ENCODE measurements around the gene LYL1.

Gene LYL1

DNA sequence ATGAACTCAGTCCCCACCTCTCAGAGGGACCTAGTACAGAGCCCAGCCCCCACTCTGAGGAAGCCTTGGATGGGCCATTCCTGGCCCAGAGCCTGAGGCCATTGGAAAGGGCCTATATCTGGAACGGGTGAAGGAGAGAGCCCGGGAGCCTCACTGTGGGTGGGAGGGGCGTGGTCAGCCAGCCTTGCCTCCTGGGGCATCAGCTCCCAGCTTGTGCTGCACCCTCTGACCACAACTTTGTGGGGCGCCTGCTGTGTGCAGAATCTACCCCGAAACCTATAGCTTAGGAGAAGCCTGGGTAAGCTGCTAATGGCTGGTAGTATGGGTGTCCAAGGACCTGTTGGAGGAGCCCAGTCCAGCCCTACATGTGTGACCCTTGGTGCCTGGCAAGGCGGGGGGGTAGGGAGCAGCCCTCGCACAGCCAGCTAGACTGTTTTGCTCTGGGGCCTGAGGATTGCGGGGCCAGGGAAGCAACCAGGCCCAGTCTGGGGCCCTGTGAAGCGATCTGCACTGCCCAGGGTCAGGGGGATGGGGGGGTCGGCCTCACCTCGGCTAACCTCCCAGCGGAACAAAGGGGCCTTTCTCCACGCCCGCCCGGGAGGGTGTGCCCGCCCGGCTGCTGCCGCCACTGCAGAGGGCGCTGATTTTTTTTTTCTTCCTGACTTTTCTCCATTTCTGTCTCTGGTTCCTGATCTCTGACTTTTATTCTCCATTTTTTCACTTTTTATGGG lies 42.3 kb downstream of the LYL1 start:
- Histone ChIP-seq H3K4me3 (ENCODE audit: low read length) (no peak overlapping the region), H3K36me3 (ENCODE audit: control insufficient read depth, insufficient read depth, low read length) (no peaks in the 10 kb centered on the region), H3K9me3 (ENCODE audit: control insufficient read depth, low read length) (no peaks in the 10 kb centered on the region), H3K9ac (ENCODE audit: low read length) (peak overlapping the region; percentile 28), H3K4me1 (ENCODE audit: control insufficient read depth, insufficient read depth, low read length) (peaks cover 70% of the 10 kb centered on the region), H3K27me3 (ENCODE audit: control insufficient read depth, insufficient read depth, low read length) (no peaks in the 10 kb centered on the region)

DNA sequence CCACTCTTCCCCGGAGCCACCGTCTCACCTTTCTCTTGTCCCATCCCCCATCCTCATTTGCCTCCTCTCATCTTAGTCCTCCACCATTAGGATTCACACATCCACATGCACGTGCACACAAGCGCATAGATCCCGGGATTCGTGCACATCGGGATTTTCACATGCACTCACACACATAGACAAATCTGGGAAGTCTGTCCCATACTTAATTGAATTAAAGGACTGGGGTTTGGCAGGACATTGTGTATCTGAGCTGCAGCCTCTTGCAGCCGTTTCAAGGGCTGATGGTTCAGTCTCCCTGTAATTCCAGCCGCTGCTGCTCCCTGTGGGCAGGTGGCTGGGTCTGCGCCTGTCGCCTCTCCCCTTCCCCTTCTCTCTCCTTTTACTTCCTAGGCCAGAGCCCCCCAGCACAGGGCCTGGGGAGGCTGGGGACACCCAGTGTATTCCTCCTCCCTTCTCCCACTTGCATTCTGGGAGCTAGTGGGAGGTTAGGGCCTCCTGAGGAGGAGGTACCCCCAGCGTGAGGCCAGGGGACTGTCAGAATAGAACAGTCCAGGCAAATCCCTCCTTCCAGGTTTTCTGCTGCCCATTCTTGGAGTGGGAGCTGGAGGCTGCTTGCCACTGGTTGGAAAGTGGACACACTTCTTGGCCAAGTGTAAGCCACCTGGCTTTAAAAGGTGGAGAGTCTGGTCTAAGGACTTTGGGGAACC lies 43.6 kb downstream of the LYL1 start:
- no peaks in the 10 kb centered on the region for H3K36me3 ChIP-seq (ENCODE audit: control insufficient read depth, insufficient read depth, low read length)
- no peak overlapping the region for H3K9ac ChIP-seq (ENCODE audit: low read length)
- no peaks in the 10 kb centered on the region for H3K9me3 ChIP-seq (ENCODE audit: control insufficient read depth, low read length)
- H3K4me1 ChIP-seq (ENCODE audit: control insufficient read depth, insufficient read depth, low read length) = peaks cover 83% of the 10 kb centered on the region
- H3K4me3 ChIP-seq (ENCODE audit: low read length) = no peak overlapping the region
- no peaks in the 10 kb centered on the region for H3K27me3 ChIP-seq (ENCODE audit: control insufficient read depth, insufficient read depth, low read length)

DNA sequence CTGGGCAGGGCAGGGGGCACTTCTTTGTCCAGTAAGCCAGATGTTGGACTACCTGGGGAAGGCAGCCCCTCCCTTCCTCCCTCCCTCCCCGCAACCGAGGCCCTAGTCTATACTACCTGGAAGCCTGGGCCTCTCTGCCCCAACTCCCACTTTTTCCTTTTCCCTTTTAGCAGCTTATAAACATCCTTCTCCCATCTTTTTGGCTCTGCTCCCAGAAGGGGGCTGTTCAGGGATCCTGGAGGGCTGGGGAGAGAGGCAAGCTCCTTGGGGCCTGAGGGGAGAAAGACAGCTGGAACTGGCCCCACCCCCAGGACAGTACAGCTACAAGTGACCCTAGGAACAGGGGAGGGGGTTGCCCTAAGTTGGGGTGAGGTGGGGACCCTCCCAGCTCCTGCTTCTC lies 44.9 kb downstream of the LYL1 start:
- no peaks in the 10 kb centered on the region for H3K27me3 ChIP-seq (ENCODE audit: control insufficient read depth, insufficient read depth, low read length)
- H3K9me3 ChIP-seq (ENCODE audit: control insufficient read depth, low read length) = no peaks in the 10 kb centered on the region
- H3K36me3 ChIP-seq (ENCODE audit: control insufficient read depth, insufficient read depth, low read length) = peaks cover 3% of the 10 kb centered on the region
- H3K9ac ChIP-seq (ENCODE audit: low read length) = no peak overlapping the region
- H3K4me3 ChIP-seq (ENCODE audit: low read length) = no peak overlapping the region
- peaks cover 86% of the 10 kb centered on the region for H3K4me1 ChIP-seq (ENCODE audit: control insufficient read depth, insufficient read depth, low read length)

DNA sequence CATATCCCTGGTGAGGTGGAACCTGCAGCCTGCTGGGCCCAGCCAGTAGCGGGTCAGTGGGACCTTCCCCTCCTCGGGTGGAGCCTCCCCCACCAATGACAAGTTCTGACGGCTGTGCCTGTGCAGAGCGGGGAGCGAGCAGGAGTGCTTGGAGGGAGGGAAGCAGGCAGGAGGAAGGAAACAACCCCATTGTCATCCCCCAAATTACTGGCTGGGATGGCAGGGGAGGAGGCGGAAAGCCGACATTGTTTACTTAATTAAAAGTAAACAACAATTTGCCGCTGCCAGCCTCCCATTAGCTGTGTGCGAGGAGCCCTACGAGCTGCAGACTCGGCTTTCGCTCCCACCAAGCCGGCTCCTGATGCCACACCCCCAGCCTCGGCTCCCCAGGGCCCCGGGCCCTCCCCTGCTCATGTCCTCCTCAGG lies 45.5 kb downstream of the LYL1 start:
- peaks cover 92% of the 10 kb centered on the region for H3K4me1 ChIP-seq (ENCODE audit: control insufficient read depth, insufficient read depth, low read length)

DNA sequence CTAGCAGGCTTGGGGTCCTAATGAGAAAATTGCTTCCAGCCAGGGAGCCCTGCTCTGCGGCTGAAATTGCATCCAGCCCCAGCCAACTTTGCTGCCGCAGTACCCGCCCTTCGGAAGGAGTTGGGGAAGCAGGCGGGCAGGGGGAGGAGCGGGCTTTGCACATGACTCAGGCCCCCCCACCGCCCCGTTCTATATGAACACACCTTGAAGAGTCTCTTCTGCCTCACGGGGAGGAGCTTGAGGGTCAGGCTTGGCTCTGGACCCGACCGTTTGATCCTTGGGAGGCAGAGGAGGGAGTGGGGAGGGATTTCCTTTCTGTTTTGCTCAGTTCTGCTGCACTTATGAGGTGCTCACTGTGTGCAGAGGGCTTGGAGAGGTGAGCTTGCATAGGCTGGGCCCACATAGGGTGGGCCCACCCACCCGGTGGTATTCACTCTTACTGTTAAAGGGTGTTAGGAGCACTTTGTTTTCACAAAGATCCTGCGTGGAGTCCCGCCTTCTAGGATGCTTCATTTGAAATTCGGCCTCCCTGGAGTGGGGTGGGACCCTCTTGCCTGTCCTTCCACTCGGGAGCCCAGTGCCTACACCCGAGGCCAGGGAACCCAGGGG lies 46.5 kb downstream of the LYL1 start:
- H3K9me3 ChIP-seq (ENCODE audit: control insufficient read depth, low read length) = no peaks in the 10 kb centered on the region
- H3K9ac ChIP-seq (ENCODE audit: low read length) = peak overlapping the region; percentile 60
- H3K36me3 ChIP-seq (ENCODE audit: control insufficient read depth, insufficient read depth, low read length) = peaks cover 5% of the 10 kb centered on the region
- no peak overlapping the region for H3K4me3 ChIP-seq (ENCODE audit: low read length)
- no peaks in the 10 kb centered on the region for H3K27me3 ChIP-seq (ENCODE audit: control insufficient read depth, insufficient read depth, low read length)
- peaks cover 95% of the 10 kb centered on the region for H3K4me1 ChIP-seq (ENCODE audit: control insufficient read depth, insufficient read depth, low read length)

More for the DNA sequence above, 45.5 kb downstream of the LYL1 start:
- Histone ChIP-seq H3K9me3 (ENCODE audit: control insufficient read depth, low read length) (no peaks in the 10 kb centered on the region), H3K4me3 (ENCODE audit: low read length) (no peak overlapping the region), H3K27me3 (ENCODE audit: control insufficient read depth, insufficient read depth, low read length) (no peaks in the 10 kb centered on the region), H3K36me3 (ENCODE audit: control insufficient read depth, insufficient read depth, low read length) (peaks cover 5% of the 10 kb centered on the region), H3K9ac (ENCODE audit: low read length) (peak overlapping the region; percentile 5)

DNA sequence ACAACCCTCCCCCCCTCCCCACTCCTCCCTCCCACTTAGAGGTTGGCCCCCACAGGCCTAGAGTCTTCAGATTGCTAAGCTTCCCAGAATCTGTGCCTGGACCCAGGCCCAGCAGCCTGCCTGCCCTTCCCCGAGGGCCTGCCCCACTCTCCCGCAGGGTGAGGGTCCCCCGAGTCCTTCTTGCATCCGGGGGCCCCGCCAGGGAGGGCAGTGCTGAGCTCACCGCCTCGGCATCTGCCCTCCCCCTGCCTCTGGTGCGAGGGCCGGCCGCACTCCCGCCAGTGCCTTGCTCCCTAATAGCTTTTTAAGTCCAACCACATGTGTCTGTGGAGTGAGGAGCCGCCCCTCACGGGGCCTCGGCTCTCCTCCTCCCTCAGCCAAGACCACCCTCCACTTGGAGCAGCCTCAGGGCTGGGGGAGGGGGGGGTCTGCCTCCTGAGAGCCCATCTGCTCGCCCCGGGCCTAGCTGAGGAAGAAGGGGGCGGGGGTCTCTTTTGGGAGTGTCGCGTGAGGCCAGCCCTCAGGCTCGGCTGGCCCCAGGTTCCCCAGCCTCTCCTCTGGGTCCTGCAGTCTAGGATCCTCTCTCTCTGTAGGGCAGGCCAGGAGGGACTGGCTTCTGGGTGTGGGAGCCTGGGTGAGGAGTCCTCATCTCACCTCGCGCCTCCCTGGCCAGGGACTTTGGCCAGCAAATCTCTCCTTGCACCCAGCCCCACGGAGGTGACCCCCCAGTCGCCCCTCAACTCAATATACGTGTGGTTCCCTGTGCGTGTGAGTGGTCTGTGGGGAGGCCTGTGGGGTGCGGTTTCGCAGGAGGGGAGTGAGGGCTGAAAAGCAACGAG lies 47.2 kb downstream of the LYL1 start:
- H3K27me3 ChIP-seq (ENCODE audit: control insufficient read depth, insufficient read depth, low read length) = no peaks in the 10 kb centered on the region
- no peak overlapping the region for H3K4me3 ChIP-seq (ENCODE audit: low read length)
- peaks cover 5% of the 10 kb centered on the region for H3K36me3 ChIP-seq (ENCODE audit: control insufficient read depth, insufficient read depth, low read length)
- no peaks in the 10 kb centered on the region for H3K9me3 ChIP-seq (ENCODE audit: control insufficient read depth, low read length)
- H3K9ac ChIP-seq (ENCODE audit: low read length) = peak overlapping the region; percentile 60
- peaks cover 95% of the 10 kb centered on the region for H3K4me1 ChIP-seq (ENCODE audit: control insufficient read depth, insufficient read depth, low read length)

DNA sequence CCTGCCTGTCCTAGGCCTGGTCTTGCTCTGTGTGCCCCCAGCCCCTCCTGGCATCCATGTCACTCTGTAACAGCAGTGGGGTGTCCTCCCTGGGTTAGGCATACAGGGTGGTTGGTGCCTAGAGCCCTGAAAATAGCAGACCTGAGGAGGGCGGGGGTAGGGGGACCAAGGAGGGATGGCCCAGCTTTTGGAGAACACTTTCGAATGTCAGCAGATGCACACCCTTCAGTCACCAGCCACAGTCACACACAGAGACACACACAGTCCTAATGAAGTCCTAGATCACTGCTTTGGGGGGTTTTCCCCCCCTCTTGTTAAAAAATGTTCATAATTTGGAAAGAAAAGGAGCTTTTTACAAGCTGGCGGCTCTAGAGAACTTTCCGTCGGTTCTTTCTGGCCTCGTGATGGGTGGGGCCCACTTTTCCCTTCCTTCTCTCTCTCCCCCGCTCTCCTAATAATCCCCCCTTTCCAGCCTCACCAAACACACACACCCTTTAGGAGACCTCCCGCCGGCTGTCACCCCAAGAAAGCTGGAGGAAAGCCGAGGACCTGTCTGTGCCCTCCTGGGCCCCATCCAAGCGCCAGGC lies 47.9 kb downstream of the LYL1 start:
- peak overlapping the region; percentile 60 for H3K9ac ChIP-seq (ENCODE audit: low read length)
- H3K27me3 ChIP-seq (ENCODE audit: control insufficient read depth, insufficient read depth, low read length) = no peaks in the 10 kb centered on the region
- peaks cover 5% of the 10 kb centered on the region for H3K36me3 ChIP-seq (ENCODE audit: control insufficient read depth, insufficient read depth, low read length)
- no peaks in the 10 kb centered on the region for H3K9me3 ChIP-seq (ENCODE audit: control insufficient read depth, low read length)
- H3K4me3 ChIP-seq (ENCODE audit: low read length) = no peak overlapping the region
- H3K4me1 ChIP-seq (ENCODE audit: control insufficient read depth, insufficient read depth, low read length) = peaks cover 90% of the 10 kb centered on the region

DNA sequence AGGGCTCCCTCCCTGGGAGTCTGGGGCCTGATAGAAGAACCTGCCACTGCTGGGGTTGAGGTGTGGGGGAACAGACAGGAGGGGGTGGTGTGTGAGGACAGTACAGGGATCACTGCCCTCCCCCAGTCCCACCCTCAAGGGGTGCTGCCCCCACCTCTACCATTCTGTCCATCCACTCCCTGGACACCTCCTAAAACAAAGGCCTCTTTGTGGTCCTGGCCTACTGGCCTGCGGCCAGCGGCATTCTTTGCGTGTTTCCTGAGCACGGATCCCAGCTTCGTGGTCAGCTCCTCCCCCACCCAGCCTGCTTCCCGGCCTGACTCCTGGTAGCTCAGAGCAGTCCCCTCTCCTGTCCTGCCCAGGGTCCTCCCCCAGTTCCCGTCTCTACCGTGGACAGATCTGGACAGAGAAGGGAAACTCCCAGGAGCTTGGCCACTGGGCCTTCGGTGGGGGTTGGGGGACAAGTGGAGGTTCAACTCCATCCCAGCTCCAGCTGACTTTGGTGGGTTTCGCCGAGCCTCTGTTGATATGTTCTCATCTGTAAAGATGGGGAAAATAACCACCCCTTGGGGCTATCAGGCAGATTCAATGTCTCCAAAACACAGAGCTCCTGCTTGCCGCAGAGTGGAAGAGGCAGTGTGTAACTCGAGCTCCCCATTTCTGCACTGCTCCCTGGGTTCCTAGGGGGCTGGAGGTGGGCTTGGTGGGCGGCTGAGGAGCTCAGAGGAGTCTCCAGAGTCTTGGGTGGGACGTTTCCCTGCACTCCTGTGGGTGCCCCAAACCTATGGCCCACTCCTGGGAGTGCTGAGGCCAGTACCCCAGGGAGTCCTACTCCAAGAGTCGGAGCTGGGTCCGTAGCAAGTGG lies 48.7 kb downstream of the LYL1 start:
- no peaks in the 10 kb centered on the region for H3K27me3 ChIP-seq (ENCODE audit: control insufficient read depth, insufficient read depth, low read length)
- peaks cover 5% of the 10 kb centered on the region for H3K36me3 ChIP-seq (ENCODE audit: control insufficient read depth, insufficient read depth, low read length)
- H3K4me3 ChIP-seq (ENCODE audit: low read length) = no peak overlapping the region
- peak overlapping the region; percentile 60 for H3K9ac ChIP-seq (ENCODE audit: low read length)
- no peaks in the 10 kb centered on the region for H3K9me3 ChIP-seq (ENCODE audit: control insufficient read depth, low read length)
- H3K4me1 ChIP-seq (ENCODE audit: control insufficient read depth, insufficient read depth, low read length) = peaks cover 87% of the 10 kb centered on the region

DNA sequence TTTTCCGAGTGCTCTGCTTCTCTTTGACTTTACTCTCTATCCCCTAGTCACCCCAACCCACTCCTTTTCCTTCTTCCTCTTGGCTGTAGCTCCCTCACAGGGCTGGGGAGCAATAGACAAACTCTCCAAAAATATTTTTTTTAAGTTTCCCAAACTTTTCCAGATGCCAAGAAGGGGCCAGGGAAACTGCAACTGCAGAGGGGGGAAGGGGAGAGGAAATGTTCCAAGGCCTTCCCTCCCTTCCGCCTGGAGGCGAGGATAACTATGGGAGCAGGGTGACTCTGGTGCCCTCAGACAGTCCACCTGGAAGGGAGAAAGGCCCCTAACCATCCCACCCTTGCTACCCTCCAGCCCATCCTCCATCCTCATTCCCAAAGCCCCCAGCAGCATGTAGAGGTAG lies 49.4 kb downstream of the LYL1 start:
- Histone ChIP-seq H3K4me3 (ENCODE audit: low read length) (no peak overlapping the region), H3K27me3 (ENCODE audit: control insufficient read depth, insufficient read depth, low read length) (no peaks in the 10 kb centered on the region), H3K9ac (ENCODE audit: low read length) (peak overlapping the region; percentile 60), H3K9me3 (ENCODE audit: control insufficient read depth, low read length) (no peaks in the 10 kb centered on the region), H3K36me3 (ENCODE audit: control insufficient read depth, insufficient read depth, low read length) (peaks cover 5% of the 10 kb centered on the region), H3K4me1 (ENCODE audit: control insufficient read depth, insufficient read depth, low read length) (peaks cover 80% of the 10 kb centered on the region)

DNA sequence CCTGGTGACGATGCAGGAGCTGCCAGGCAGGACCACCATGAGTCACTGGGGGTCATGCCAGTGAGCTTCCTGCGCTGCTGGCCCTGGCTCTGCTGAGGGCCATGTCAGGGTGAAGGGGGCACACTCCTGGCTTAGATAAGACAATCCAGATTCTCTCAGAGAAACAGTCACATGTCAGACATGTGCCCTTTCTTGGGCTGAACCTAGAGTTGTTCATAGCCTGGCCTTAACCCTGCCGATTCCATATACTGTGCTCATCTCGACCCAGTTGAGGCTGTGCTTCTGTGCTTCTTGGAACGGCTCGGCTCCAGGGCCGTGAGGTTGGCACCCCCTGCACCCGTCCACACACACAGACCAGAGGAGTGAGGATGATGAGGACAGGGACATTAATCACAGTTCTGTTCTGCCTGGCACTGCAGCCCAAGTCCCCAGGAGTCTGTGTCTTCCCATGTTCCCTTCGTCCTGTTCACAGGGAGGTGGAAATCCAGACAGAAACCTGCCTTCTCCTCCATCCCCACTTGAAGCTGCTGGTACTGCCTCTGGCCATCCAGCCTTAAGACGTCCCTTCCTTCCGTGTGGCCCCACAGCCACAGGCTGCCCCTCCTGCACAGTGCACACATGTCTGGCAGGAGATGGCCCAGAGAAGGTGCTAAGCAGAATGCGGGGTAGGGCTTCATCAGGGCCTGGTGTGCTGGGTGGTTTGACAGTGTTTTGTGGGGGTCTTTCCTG lies 50.0 kb downstream of the LYL1 start:
- H3K9ac ChIP-seq (ENCODE audit: low read length) = peak overlapping the region; percentile 33
- peaks cover 74% of the 10 kb centered on the region for H3K4me1 ChIP-seq (ENCODE audit: control insufficient read depth, insufficient read depth, low read length)
- peaks cover 5% of the 10 kb centered on the region for H3K36me3 ChIP-seq (ENCODE audit: control insufficient read depth, insufficient read depth, low read length)
- no peaks in the 10 kb centered on the region for H3K9me3 ChIP-seq (ENCODE audit: control insufficient read depth, low read length)
- no peak overlapping the region for H3K4me3 ChIP-seq (ENCODE audit: low read length)
- H3K27me3 ChIP-seq (ENCODE audit: control insufficient read depth, insufficient read depth, low read length) = no peaks in the 10 kb centered on the region
